NCI-H1436 treated with DMSO at 0.1 percent for 48 hours (cell line): ENCODE results near the gene PTPRR.

Experiments used
- DNase-seq: peaks from one replicate; lab custom pipeline; 2025; lab: John Stamatoyannopoulos, UW

Gene PTPRR

GRCh38 chr12:70605976-70606375 is 314.6 kb downstream of the PTPRR start:
- DNase-seq: no peak

GRCh38 chr12:70604662-70605061 is 315.9 kb downstream of the PTPRR start:
- DNase-seq: no peak

GRCh38 chr12:70603044-70603443 is 317.5 kb downstream of the PTPRR start:
- DNase-seq: no peak

GRCh38 chr12:70598467-70599193 is 321.9 kb downstream of the PTPRR start:
- DNase-seq: no peak

GRCh38 chr12:70592664-70593063 is 327.9 kb downstream of the PTPRR start:
- DNase-seq: no peak

GRCh38 chr12:70590549-70591226 is 329.9 kb downstream of the PTPRR start:
- no peak for DNase-seq

GRCh38 chr12:70590051-70590450 is 330.5 kb downstream of the PTPRR start:
- no peak for DNase-seq
